GM12878 (cell line): ENCODE measurements around the gene RAP1GAP2. TPM values are rescaled to one million over a fixed set of nuclear protein-coding genes. Genes with fewer than 3 reads are reported as not detected.
"Not testable (repeated sequence)": the region's sequence is repeated elsewhere in the genome, so short reads cannot be mapped to it uniquely, and the experiment has no call there.

Experiments used
- ATAC-seq: fragments of 200-7000 bp; cut with Tn5 transposase; 3 replicates; pipeline ENCODE4 v1.9.1; 2020; ENCODE audit warnings: mild to moderate bottlenecking, moderate library complexity
- BruUV-seq: library from RNA; stranded (reverse); fragments of 400-500 nt; replicated peaks from 2 replicates; lab custom pipeline; 2021; lab: Mats Ljungman, UMichigan
- CTCF ChIA-PET: fragments of 300-600 bp; sonication (Branson Sonifier 250); formaldehyde crosslinking; extraction: SDS; loops from one replicate; lab custom pipeline; 2021; ENCODE audit warnings: inconsistent platforms; lab: Yijun Ruan, JAX
- POLR2A ChIA-PET: fragments of 350-600 bp; formaldehyde crosslinking; extraction: SDS; loops from one replicate; lab custom pipeline; 2021; ENCODE audit warnings: inconsistent platforms; lab: Charles Lee
- RAD21 ChIA-PET: fragments of 300-600 bp; sonication (Branson Sonifier 250); formaldehyde crosslinking; loops from one replicate; lab custom pipeline; 2023; ENCODE audit warnings: antibody characterized with exemption; ENCODE audit not compliant: unreplicated experiment; lab: Charles Lee
- SMC1A ChIA-PET: fragments of 300-600 bp; sonication (Branson Sonifier 250); formaldehyde crosslinking; loops from one replicate; lab custom pipeline; 2023; ENCODE audit not compliant: unreplicated experiment, uncharacterized antibody; lab: Charles Lee
- DNase-seq: peaks from one replicate; pipeline ENCODE4 v3.0.0-alpha.2; 2011; ENCODE audit warnings: low read depth, low spot score
- FAIRE-seq: peaks from 3 replicates; lab custom pipeline; 2011; peaks lifted over from hg19 to GRCh38; lab: Jason Lieb, UNC
- H2AFZ ChIP-seq: 2 replicates; pipeline ENCODE4 v1.6.0; 2011; ENCODE audit warnings: low read depth, low read length, control low read depth; ENCODE audit not compliant: control insufficient read depth
- H3K27ac ChIP-seq: 2 replicates; pipeline ENCODE4 v1.5.1; 2011; ENCODE audit warnings: control low read depth; ENCODE audit not compliant: control insufficient read depth, insufficient read depth
- H3K27me3 ChIP-seq, 2 experiments: replicated peaks in 1 of 2; 2 replicates each; pipeline versions ENCODE4 v1.6.0 to v1.6.1; 2011; ENCODE audit warnings: low read length in 1 of 2; ENCODE audit not compliant: control insufficient read depth in 2 of 2, insufficient read depth in 2 of 2
- H3K36me3 ChIP-seq, 2 experiments: 2 replicates each; pipeline ENCODE4 v1.5.1; 2011; ENCODE audit warnings: low read length in 1 of 2; ENCODE audit not compliant: control insufficient read depth in 2 of 2, insufficient read depth in 2 of 2
- H3K4me1 ChIP-seq: 2 replicates; pipeline ENCODE4 v1.6.1; 2011; ENCODE audit warnings: mild to moderate bottlenecking, low read length, moderate library complexity, mixed read lengths; ENCODE audit not compliant: control insufficient read depth, insufficient read depth
- H3K4me2 ChIP-seq: 2 replicates; pipeline ENCODE4 v1.6.0; 2011; ENCODE audit warnings: control low read depth; ENCODE audit not compliant: control insufficient read depth, insufficient read depth
- H3K4me3 ChIP-seq: fragments of 200-600 bp; sonication (generic); 2 replicates; pipeline ENCODE4 v1.5.1; 2016
- H3K79me2 ChIP-seq: 2 replicates; pipeline ENCODE4 v1.6.0; 2011; ENCODE audit warnings: low read length; ENCODE audit not compliant: control insufficient read depth, insufficient read depth
- H3K9ac ChIP-seq: 2 replicates; pipeline ENCODE4 v1.8.0; 2011; ENCODE audit warnings: low read length, control low read depth, mixed read lengths; ENCODE audit not compliant: control insufficient read depth, insufficient read depth
- H3K9me3 ChIP-seq: replicated peaks from 3 replicates; pipeline ENCODE4 v1.5.1; 2011; ENCODE audit warnings: mild to moderate bottlenecking, low read length; ENCODE audit not compliant: control insufficient read depth, insufficient read depth
- H4K20me1 ChIP-seq: 2 replicates; pipeline ENCODE4 v1.6.0; 2011; ENCODE audit not compliant: control insufficient read depth, insufficient read depth
- WGBS: methylation state at CpG from one replicate; pipeline ENCODE4 v1.1.6; 2016; ENCODE audit warnings: low lambda C conversion rate; ENCODE audit not compliant: insufficient replicate concordance, insufficient coverage; ENCODE audit errors: missing lambda C conversion rate; 5-methylcytosine and 5-hydroxymethylcytosine counted together
- in situ Hi-C: fragments of 300-500 bp; cut with MboI; formaldehyde crosslinking; loops from 9 replicates; pipeline ENCODE4 v1.14.3; 2018; ENCODE audit warnings: mixed read lengths
- intact Hi-C: fragments of 100-400 bp; cut with micrococcal nuclease; formaldehyde crosslinking; loops from one replicate; pipeline ENCODE4 v1.14.2; 2022; ENCODE audit not compliant: unreplicated experiment
- polyA plus RNA-seq, 11 experiments: library from polyadenylated mRNA; depleted of rRNA in 4 of 11; unstranded in 6 of 11; stranded (reverse) in 5 of 11; fragments of >200 nt; fragmentation: Nextera tagmentation in 4 of 11; fragmentation: Illumina TruSeq in 1 of 11; extraction: Ambion mirVana in 4 of 11; extraction: Trizol in 1 of 11; gene quantifications; 1 replicate in 1 of 11; 2 replicates in 10 of 11; pipeline versions ENCODE4 v1.2.1 to v1.2.3, GENCODE V29; 2011 to 2016; ENCODE audit warnings: inconsistent platforms in 2 of 11, missing spikeins in 2 of 11, low read depth in 1 of 11
- total RNA-seq, 4 experiments: library from RNA; depleted of rRNA in 3 of 4; stranded (reverse); fragments of >200 nt in 3 of 4; fragmentation: Illumina TruSeq in 1 of 4; extraction: Trizol in 1 of 4; gene quantifications; 2 replicates each; pipeline versions ENCODE4 v1.2.1 to v1.2.3, GENCODE V29; 2013 to 2021
- TF ChIP-seq, protein P1 (sequence below): fragments of 450-650 bp; IDR thresholded peaks from 2 replicates; pipeline ENCODE4 v1.6.1; 2017; ENCODE audit warnings: mild to moderate bottlenecking, moderate library complexity

Gene RAP1GAP2
- total and polyA plus RNA-seq, 10 of the 15 experiments (the other 5 are each of a cell fraction or from before 2014, with no cell fraction given), result 0.03 to 0.95 (median 0.49) TPM; not detected in 2

DNA sequence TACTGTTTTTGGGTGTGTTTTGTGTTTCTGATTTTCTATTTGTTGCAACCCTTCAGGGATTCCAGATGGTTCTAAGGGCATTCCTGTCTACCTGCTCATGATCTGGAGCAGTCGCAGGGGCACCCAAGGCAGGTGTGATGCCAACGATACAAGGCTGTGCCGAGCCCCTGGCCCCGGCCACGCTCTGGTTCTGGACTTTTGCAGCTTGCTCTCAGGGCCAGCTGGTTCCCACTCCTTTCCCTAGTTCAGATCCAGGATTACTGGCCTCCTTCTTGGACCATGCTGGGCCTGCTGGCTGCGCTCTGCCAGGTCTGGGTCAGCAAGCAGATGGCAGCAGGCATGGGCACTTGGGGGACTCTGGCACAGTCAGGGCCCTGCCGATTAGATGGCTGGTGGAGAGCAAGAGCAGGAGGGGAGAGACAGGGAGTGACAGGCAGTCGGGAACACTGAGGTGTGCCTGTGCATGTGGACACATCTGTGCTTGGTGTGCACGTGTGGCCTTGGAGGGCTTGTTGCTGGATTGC lies 15.2 kb upstream of the RAP1GAP2 start:
- ChIA-PET POLR2A (no interaction called here), CTCF (no interaction called here)

DNA sequence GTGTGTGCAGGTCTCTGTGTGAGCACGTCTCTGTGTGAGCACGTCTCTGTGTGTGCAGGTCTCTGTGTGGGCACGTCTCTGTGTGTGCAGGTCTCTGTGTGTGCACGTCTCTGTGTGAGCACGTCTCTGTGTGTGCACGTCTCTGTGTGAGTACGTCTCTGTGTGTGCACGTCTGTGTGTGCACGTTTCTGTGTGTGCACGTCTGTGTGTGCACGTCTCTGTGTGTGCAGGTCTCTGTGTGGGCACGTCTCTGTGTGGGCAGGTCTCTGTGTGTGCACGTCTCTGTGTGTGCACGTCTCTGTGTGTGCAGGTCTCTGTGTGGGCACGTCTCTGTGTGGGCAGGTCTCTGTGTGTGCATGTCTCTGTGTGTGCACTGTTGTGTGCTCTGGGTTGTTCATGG lies 14.6 kb upstream of the RAP1GAP2 start:
- ATAC-seq, H3K27me3 ChIP-seq, RAD21 ChIA-PET, H3K36me3 ChIP-seq, H3K9ac ChIP-seq, H3K4me1 ChIP-seq, DNase-seq, H3K27ac ChIP-seq, SMC1A ChIA-PET, POLR2A ChIA-PET, FAIRE-seq, H2AFZ ChIP-seq, H3K9me3 ChIP-seq, in situ Hi-C loops, H3K4me3 ChIP-seq, H3K4me2 ChIP-seq, BruUV-seq, H3K79me2 ChIP-seq, intact Hi-C loops, CTCF ChIA-PET, H4K20me1 ChIP-seq: not testable (repeated sequence)
- WGBS, result 28% methylated on average over 15 of the region's 15 CpGs

More for the DNA sequence above, 15.2 kb upstream of the RAP1GAP2 start:
- BruUV-seq, result no TSS peak
- no peak for ATAC-seq
- intact Hi-C loops, result no loop called here
- FAIRE-seq, result no peak
- RAD21 ChIA-PET, result no interaction called here
- H3K4me3 ChIP-seq, result no peak overlapping the region
- TF ChIP-seq, protein P1, sequence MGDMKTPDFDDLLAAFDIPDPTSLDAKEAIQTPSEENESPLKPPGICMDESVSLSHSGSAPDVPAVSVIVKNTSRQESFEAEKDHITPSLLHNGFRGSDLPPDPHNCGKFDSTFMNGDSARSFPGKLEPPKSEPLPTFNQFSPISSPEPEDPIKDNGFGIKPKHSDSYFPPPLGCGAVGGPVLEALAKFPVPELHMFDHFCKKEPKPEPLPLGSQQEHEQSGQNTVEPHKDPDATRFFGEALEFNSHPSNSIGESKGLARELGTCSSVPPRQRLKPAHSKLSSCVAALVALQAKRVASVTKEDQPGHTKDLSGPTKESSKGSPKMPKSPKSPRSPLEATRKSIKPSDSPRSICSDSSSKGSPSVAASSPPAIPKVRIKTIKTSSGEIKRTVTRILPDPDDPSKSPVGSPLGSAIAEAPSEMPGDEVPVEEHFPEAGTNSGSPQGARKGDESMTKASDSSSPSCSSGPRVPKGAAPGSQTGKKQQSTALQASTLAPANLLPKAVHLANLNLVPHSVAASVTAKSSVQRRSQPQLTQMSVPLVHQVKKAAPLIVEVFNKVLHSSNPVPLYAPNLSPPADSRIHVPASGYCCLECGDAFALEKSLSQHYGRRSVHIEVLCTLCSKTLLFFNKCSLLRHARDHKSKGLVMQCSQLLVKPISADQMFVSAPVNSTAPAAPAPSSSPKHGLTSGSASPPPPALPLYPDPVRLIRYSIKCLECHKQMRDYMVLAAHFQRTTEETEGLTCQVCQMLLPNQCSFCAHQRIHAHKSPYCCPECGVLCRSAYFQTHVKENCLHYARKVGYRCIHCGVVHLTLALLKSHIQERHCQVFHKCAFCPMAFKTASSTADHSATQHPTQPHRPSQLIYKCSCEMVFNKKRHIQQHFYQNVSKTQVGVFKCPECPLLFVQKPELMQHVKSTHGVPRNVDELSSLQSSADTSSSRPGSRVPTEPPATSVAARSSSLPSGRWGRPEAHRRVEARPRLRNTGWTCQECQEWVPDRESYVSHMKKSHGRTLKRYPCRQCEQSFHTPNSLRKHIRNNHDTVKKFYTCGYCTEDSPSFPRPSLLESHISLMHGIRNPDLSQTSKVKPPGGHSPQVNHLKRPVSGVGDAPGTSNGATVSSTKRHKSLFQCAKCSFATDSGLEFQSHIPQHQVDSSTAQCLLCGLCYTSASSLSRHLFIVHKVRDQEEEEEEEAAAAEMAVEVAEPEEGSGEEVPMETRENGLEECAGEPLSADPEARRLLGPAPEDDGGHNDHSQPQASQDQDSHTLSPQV, result no peak
- TF ChIP-seq, all 136 proteins: peak for 0
- no peak overlapping the region for H3K9ac ChIP-seq
- no peaks in the 10 kb centered on the region for H3K79me2 ChIP-seq
- 18% methylated on average over 9 of the region's 9 CpGs for WGBS
- SMC1A ChIA-PET, result no interaction called here
- no peaks in the 10 kb centered on the region for H3K4me1 ChIP-seq
- no peak overlapping the region for H3K4me2 ChIP-seq
- H3K9me3 ChIP-seq, result no peaks in the 10 kb centered on the region
- DNase-seq, result no peak
- no peak overlapping the region for H3K27ac ChIP-seq
- in situ Hi-C loops, result no loop called here
- H3K27me3 ChIP-seq, result peaks cover 0 to 7% of the 10 kb centered on the region in 2 experiments; a peak in 3 of 4 replicates
- H2AFZ ChIP-seq, result no peak overlapping the region
- H4K20me1 ChIP-seq, result no peaks in the 10 kb centered on the region
- no peaks in the 10 kb centered on the region for H3K36me3 ChIP-seq
